Thyroid gland (tissue), 4 donors: ENCODE results near the gene TH. TPM values are rescaled to one million over a fixed set of nuclear protein-coding genes. Genes with fewer than 3 reads are reported as not detected.

Source experiments
- DNase-seq, 2 donors: peaks; one replicate each; pipeline ENCODE4 v3.0.0-alpha.2; 2019
- H3K27ac ChIP-seq, 3 donors: fragments of 200-600 bp; sonication (generic); 1 replicate in 2 of 3; 2 replicates in 1 of 3; pipeline ENCODE4 v1.5.1; 2016 to 2019; ENCODE audit warnings: mild to moderate bottlenecking in 1 of 3, moderate library complexity in 1 of 3
- H3K27me3 ChIP-seq: fragments of 200-600 bp; sonication (generic); one replicate; pipeline ENCODE4 v1.5.1; 2019
- H3K36me3 ChIP-seq, 2 donors: fragments of 200-600 bp; sonication (generic); one replicate each; pipeline ENCODE4 v1.5.1; 2016 to 2019
- H3K4me1 ChIP-seq, 2 donors: fragments of 200-600 bp; sonication (generic); one replicate each; pipeline ENCODE4 v1.5.1; 2017 to 2019
- H3K4me3 ChIP-seq, 3 donors: fragments of 200-600 bp; sonication (generic); replicated peaks in 1 of 3; 1 replicate in 2 of 3; 2 replicates in 1 of 3; pipeline ENCODE4 v1.5.1; 2016; ENCODE audit warnings: mild to moderate bottlenecking in 1 of 3
- H3K9me3 ChIP-seq: fragments of 200-600 bp; sonication (generic); one replicate; pipeline ENCODE4 v1.5.1; 2017
- CTCF ChIP-seq, 6 experiments: fragments of 200-600 bp in 3 of 6; fragments of 450-650 bp in 3 of 6; sonication (generic) in 3 of 6; IDR thresholded peaks; one replicate each; pipeline ENCODE4 v1.5.1; 2016 to 2019; ENCODE audit warnings: antibody characterized with exemption in 6 of 6, mild to moderate bottlenecking in 2 of 6, inconsistent platforms in 1 of 6, moderate library complexity in 1 of 6
- POLR2A ChIP-seq, 2 donors: fragments of 450-650 bp; IDR thresholded peaks; one replicate each; pipeline ENCODE4 v1.6.1; 2017; ENCODE audit warnings: antibody characterized with exemption in 2 of 2, mild to moderate bottlenecking in 2 of 2, moderate library complexity in 1 of 2
- WGBS, 2 donors: methylation state at CpG; one replicate each; pipeline ENCODE4 v1.1.5; 2017; 5-methylcytosine and 5-hydroxymethylcytosine counted together
- intact Hi-C: fragments of 100-400 bp; cut with DNase I; formaldehyde crosslinking; loops from one replicate; pipeline ENCODE4 v1.15.1; 2023
- total RNA-seq, 4 donors: library from RNA; depleted of rRNA; stranded (reverse); fragments of >200 nt; gene quantifications; one replicate each; pipeline ENCODE4 v1.2.3, GENCODE V29; 2016

TH gene
- total RNA-seq, 4 donors from 2014 or later: not detected

DNA sequence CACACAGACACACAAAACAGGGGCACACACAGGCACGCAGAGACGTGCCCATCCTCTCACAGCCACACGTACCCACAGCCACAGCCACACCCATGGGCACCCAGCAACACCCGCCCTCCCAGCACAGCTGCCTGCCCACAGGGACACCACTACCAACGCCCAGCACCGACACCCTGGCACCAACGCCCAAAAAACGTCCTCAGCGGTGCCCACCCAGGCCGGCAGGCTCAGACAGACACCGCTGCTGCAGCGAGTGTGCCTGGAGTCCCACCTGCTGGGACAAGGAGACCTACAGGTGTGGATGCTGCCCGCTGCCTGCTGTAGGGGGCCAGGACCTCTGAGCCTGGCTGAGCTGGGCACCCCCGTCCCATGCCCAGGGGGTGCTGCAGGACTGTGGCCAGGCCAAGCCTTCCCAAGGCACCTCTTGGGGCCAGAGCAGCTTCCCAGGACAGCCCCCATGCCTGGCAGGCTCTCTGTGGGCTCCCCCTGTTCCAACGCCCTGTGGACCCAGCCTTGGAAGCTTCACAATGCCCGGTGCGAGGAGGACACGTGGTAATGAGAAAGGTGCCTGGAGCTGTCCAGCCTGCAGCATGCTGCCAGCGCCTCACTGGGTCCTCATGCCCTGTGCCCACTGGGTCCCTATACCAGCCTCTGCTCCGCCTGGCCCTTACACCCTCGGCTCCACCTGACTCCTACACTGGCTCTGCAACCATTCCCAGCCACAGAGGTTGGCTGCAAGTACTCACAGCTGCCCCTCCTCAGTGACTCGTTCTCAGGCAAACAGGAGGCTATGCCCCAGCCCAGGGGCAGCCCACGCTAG, 45.8 kb upstream of the TH start:
- TF ChIP-seq CTCF (IDR thresholded peaks at IDR 0.05) (no peak), POLR2A (IDR thresholded peaks at IDR 0.05) (no peak)
- intact Hi-C loops: no loop called here
- H3K9me3 ChIP-seq: no peaks in the 10 kb centered on the region
- H3K4me3 ChIP-seq: no peak overlapping the region
- H3K4me1 ChIP-seq: no peaks in the 10 kb centered on the region
- H3K36me3 ChIP-seq: no peaks in the 10 kb centered on the region
- no peak overlapping the region for H3K27ac ChIP-seq
- H3K27me3 ChIP-seq: no peaks in the 10 kb centered on the region
- no peak for DNase-seq
- 75 to 80% methylated on average over 12 to 19 of the region's 23 CpGs for whole genome bisulfite sequencing, 2 donors

DNA sequence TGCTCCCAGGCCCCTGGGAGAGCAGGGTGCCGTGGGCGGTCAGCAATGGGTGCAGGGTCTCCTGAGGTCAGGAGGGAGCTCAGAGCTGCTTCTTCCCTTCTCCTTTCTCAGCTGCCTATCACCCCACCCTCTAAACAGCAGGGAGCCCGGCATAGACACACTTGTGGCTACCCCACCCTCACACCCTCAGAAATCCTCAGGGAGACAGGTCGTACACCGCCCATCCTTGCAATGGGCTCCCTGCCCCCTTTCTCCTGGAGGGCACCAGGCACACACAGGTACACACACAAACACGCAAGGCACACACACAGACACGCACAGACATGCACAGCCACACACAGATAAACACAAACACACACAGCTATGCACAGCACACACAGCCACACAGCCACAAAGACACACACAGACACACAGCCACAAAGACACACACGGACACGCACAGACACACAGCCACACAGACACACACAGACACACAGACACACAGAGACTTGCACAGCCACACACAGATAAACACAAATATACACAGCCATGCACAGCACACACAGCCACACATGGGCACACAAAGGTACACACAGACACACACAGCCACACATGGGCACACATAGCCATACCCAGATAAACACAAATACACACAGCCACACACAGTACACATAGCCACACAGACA, 44.9 kb upstream of the TH start:
- no peaks in the 10 kb centered on the region for H3K27me3 ChIP-seq
- no peak for TF ChIP-seq CTCF (IDR thresholded peaks at IDR 0.05)
- TF ChIP-seq POLR2A (IDR thresholded peaks at IDR 0.05): no peak
- DNase-seq: no peak
- no peaks in the 10 kb centered on the region for H3K36me3 ChIP-seq
- intact Hi-C loops: no loop called here
- no peaks in the 10 kb centered on the region for H3K9me3 ChIP-seq
- no peak overlapping the region for H3K27ac ChIP-seq
- no peaks in the 10 kb centered on the region for H3K4me1 ChIP-seq
- WGBS, 2 donors: 85 to 90% methylated on average over 8 to 9 of the region's 9 CpGs
- H3K4me3 ChIP-seq: no peak overlapping the region

GRCh38 chr11:2215561-2216399, 44.2 kb upstream of the TH start:
- H3K27me3 ChIP-seq: no peaks in the 10 kb centered on the region
- H3K9me3 ChIP-seq: no peaks in the 10 kb centered on the region
- H3K27ac ChIP-seq: no peak overlapping the region
- no peaks in the 10 kb centered on the region for H3K36me3 ChIP-seq
- WGBS, 2 donors: 81 to 84% methylated on average over 28 to 29 of the region's 34 CpGs
- intact Hi-C loops: no loop called here
- no peak for DNase-seq
- TF ChIP-seq CTCF (IDR thresholded peaks at IDR 0.05) (no peak), POLR2A (IDR thresholded peaks at IDR 0.05) (no peak)
- H3K4me3 ChIP-seq: no peak overlapping the region
- no peaks in the 10 kb centered on the region for H3K4me1 ChIP-seq

- intact Hi-C loops: no loop called here
- TF ChIP-seq CTCF (IDR thresholded peaks at IDR 0.05): no peak
- no peak for TF ChIP-seq POLR2A (IDR thresholded peaks at IDR 0.05)
- DNase-seq: no peak
- H3K36me3 ChIP-seq: no peaks in the 10 kb centered on the region
- H3K4me1 ChIP-seq: no peaks in the 10 kb centered on the region
- no peaks in the 10 kb centered on the region for H3K9me3 ChIP-seq
- WGBS, 2 donors: 88 to 93% methylated on average over 5 of the region's 5 CpGs
- no peak overlapping the region for H3K4me3 ChIP-seq
- H3K27me3 ChIP-seq: no peaks in the 10 kb centered on the region
- no peak overlapping the region for H3K27ac ChIP-seq
Observed at GRCh38 chr11:2215230-2215560, 43.6 kb upstream of the TH start.
